AG20443 (cell line): ENCODE data around the gene CNIH2.
"Not testable (repeated sequence)": the region's sequence is repeated elsewhere in the genome, so short reads cannot be mapped to it uniquely, and the experiment has no call there.

ENCODE experiments used
- DNase-seq: peaks from one replicate; pipeline ENCODE4 v3.0.0; 2012; ENCODE audit warnings: low spot score, mixed read lengths

Gene CNIH2

GRCh38 chr11:66259956-66260355 lies 18.0 kb upstream of the CNIH2 start:
- DNase-seq, result no peak

- DNase-seq, result no peak
Measured at GRCh38 chr11:66261578-66261977, 16.4 kb upstream of the CNIH2 start.

GRCh38 chr11:66262191-66262590 lies 15.8 kb upstream of the CNIH2 start:
- DNase-seq, result no peak

GRCh38 chr11:66262696-66263095 lies 15.3 kb upstream of the CNIH2 start:
- no peak for DNase-seq

GRCh38 chr11:66263231-66263630 lies 14.7 kb upstream of the CNIH2 start:
- DNase-seq, result no peak

GRCh38 chr11:66263785-66264184 lies 14.2 kb upstream of the CNIH2 start:
- no peak for DNase-seq

GRCh38 chr11:66264383-66264782 lies 13.6 kb upstream of the CNIH2 start:
- no peak for DNase-seq

- no peak for DNase-seq
Measured at GRCh38 chr11:66264914-66265313, 13.1 kb upstream of the CNIH2 start.

- DNase-seq, result no peak
Measured at GRCh38 chr11:66265531-66266377, 12.2 kb upstream of the CNIH2 start.

GRCh38 chr11:66266378-66267038 lies 11.5 kb upstream of the CNIH2 start:
- no peak for DNase-seq

- no peak for DNase-seq
Measured at GRCh38 chr11:66267039-66267378, 11.0 kb upstream of the CNIH2 start.

GRCh38 chr11:66267379-66268243 lies 10.4 kb upstream of the CNIH2 start:
- DNase-seq, result peak; percentile 93

GRCh38 chr11:66268244-66268951 lies 9.6 kb upstream of the CNIH2 start, which contains the start of gene RAB1B:
Gene RAB1B, plus strand, starts transcription at chr11:66268639. Its CDS starts 41 bp downstream, at chr11:66268680.
- DNase-seq, result peak; percentile 99

- DNase-seq, result peak; percentile 51
Measured at GRCh38 chr11:66268952-66269905, 8.7 kb upstream of the CNIH2 start.

GRCh38 chr11:66271816-66272215 lies 6.2 kb upstream of the CNIH2 start:
- no peak for DNase-seq

- DNase-seq, result no peak
Measured at GRCh38 chr11:66272596-66272995, 5.4 kb upstream of the CNIH2 start.

GRCh38 chr11:66274219-66274618 lies 3.8 kb upstream of the CNIH2 start:
- no peak for DNase-seq

GRCh38 chr11:66275396-66275795 lies 2.6 kb upstream of the CNIH2 start:
- no peak for DNase-seq

GRCh38 chr11:66275984-66276612 lies 1.9 kb upstream of the CNIH2 start:
- no peak for DNase-seq

- not testable (repeated sequence) for DNase-seq
Measured at GRCh38 chr11:66276619-66277018, 1.4 kb upstream of the CNIH2 start.
